HG03025 (cell line): Measurements from ENCODE around the gene INPP5D.
"Not testable (repeated sequence)": the region's sequence is repeated elsewhere in the genome, so short reads cannot be mapped to it uniquely, and the experiment has no call there.

Source experiments
- ATAC-seq: cut with Tn5 transposase; IDR thresholded peaks from one replicate; pipeline ENCODE4 v1.9.1; 2021; ENCODE audit warnings: mild to moderate bottlenecking, moderate library complexity; ENCODE audit not compliant: unreplicated experiment, low FRiP score

Gene INPP5D

GRCh38 chr2:233112776-233113452 lies 52.8 kb downstream of the INPP5D start:
- no peak for ATAC-seq

- no peak for ATAC-seq
Measured at GRCh38 chr2:233114421-233114861, 54.3 kb downstream of the INPP5D start.

- no peak for ATAC-seq
Measured at GRCh38 chr2:233115121-233115520, 55.0 kb downstream of the INPP5D start.

- ATAC-seq = no peak
Measured at GRCh38 chr2:233115741-233116140, 55.6 kb downstream of the INPP5D start.

- no peak for ATAC-seq
Measured at GRCh38 chr2:233116946-233117345, 56.8 kb downstream of the INPP5D start.

GRCh38 chr2:233117351-233117750 lies 57.2 kb downstream of the INPP5D start:
- ATAC-seq = no peak

- no peak for ATAC-seq
Measured at GRCh38 chr2:233117811-233118647, 57.9 kb downstream of the INPP5D start.

GRCh38 chr2:233118648-233119000 lies 58.5 kb downstream of the INPP5D start:
- no peak for ATAC-seq

GRCh38 chr2:233119123-233119522 lies 59.0 kb downstream of the INPP5D start:
- ATAC-seq = no peak

GRCh38 chr2:233119806-233120205 lies 59.7 kb downstream of the INPP5D start:
- no peak for ATAC-seq

GRCh38 chr2:233120459-233120858 lies 60.3 kb downstream of the INPP5D start:
- no peak for ATAC-seq

GRCh38 chr2:233121856-233122255 lies 61.7 kb downstream of the INPP5D start:
- no peak for ATAC-seq

- no peak for ATAC-seq
Measured at GRCh38 chr2:233122541-233122940, 62.4 kb downstream of the INPP5D start.

- ATAC-seq = not testable (repeated sequence)
Measured at GRCh38 chr2:233123576-233123975, 63.4 kb downstream of the INPP5D start.

- ATAC-seq = peak; percentile 90
Measured at GRCh38 chr2:233124421-233125080, 64.4 kb downstream of the INPP5D start.

GRCh38 chr2:233125455-233126065 lies 65.4 kb downstream of the INPP5D start:
- ATAC-seq = no peak

- no peak for ATAC-seq
Measured at GRCh38 chr2:233129351-233129978, 69.3 kb downstream of the INPP5D start.

- no peak for ATAC-seq
Measured at GRCh38 chr2:233130024-233130423, 69.9 kb downstream of the INPP5D start.

- ATAC-seq = no peak
Measured at GRCh38 chr2:233130481-233131020, 70.4 kb downstream of the INPP5D start.
